ENCODE data around the gene BMP5.

Gene BMP5

DNA sequence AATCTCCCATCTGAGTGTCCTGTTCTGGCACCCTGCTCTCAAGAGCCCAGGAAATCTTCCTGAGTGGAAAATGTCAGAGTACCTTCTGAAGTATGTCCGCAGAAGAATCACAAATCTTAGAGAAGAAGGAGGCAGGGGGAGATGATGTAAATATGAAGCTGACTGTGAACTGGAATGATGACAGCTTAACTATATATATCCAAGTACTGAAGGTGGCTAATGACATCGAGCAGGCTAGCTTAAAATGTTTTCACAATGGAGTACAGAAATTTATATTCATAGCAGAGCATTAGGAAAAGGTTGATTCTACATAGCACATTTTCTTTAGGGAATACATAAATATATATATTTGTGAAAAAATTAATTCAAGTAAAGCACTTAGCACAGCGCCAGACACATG lies 64.3 kb downstream of the BMP5 start:
- no peak for DNase-seq (ENCODE audit: low spot score)

GRCh38 chr6:55802259-55802658 lies 73.1 kb downstream of the BMP5 start:
- DNase-seq (ENCODE audit: low spot score), result no peak

DNA sequence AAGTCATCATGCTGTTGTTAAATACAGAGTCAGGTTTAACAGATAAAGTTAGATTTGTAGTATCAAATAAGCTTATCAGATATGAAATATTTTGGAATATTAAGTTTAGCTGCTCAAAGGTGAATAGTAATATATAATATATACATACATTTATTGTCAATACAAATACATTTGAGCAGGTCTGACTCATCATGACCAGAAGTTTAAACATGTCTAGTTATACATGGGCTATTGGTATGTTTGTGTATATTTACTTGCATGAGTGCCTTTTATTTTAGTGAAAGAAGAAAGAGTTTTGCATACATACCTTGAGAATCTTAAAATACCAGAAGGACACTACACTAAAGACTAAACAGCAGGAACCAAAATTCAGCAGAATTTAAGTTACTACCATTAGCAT lies 76.8 kb downstream of the BMP5 start:
- no peak for DNase-seq (ENCODE audit: low spot score)

- DNase-seq (ENCODE audit: low spot score), result no peak
These were observed 81.1 kb downstream of the BMP5 start for GRCh38 chr6:55794136-55794812.

DNA sequence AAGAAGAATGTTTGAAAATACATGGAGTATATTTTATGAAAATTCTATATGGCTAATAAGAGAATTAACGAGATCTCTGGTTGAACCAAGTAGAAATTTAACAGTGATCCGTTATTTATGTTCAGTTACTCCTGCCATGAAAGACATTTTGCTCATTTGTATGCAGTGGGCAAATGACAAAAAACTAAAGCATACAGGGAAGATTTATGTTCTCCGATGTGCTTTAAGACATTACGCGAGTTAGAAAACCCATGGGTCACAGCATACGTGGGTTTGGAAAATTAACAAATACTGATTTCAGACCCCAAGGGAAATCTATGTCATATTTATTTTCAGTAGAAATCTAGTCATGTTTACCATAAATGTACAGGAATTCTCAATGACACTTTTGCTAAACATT lies 90.1 kb downstream of the BMP5 start:
- no peak for DNase-seq (ENCODE audit: low spot score)

DNA sequence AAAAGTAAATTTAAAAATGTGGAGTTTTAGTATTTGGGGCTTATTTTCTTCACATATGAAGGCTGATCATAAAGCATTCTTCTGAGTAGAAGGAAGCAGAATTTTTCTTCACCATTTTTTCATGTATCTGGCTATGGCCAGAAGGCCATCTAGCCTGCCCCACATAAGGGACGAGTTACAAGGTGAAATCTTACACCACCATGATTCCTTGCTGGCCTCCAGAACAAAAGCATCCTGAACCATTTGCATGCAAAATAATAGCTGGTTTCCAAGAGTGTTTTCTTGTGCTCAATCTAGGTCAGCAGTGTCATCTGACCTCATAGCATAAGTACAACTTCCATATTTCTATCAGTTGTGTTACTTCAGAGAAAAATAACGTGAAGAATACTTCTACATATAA lies 93.1 kb downstream of the BMP5 start:
- DNase-seq (ENCODE audit: low spot score), result no peak

DNA sequence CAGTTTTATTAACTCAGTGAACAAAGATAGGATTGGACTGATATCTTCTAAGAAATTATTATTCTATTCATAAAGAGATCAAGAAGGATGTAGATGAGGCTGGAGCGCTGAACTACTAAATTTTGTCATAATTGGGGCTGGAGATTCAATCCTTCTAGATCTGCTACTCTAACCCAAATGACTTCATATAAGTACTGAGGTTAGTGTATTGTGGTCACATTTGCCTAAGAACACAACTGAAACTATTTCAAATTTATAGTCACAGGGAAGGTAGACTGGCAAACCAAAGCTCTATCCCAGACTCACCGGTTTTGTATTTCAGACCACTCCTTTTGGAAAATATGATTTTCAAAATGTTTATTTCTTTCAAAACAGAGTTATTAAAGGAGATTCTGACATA lies 96.7 kb downstream of the BMP5 start:
- DNase-seq (ENCODE audit: low spot score), result no peak

GRCh38 chr6:55777469-55777868 lies 97.9 kb downstream of the BMP5 start:
- no peak for DNase-seq (ENCODE audit: low spot score)

DNA sequence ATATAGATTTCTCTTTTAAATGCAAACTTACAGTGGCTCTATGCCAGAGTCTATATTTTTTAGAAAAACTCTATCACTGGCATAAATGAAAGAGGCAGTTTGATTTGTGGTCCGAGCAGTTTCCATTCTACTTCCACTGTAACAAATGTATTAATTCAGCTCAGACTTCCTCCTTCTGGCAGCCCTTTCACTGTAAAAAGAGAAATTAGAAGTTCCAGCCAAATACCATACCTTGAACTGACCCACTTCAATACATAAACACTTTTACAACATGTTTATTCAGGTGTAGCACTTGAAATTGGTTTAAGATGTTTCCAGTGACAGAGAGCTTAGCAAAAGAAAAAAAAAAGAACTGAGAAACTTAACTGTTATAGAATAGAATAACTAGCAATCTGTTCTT lies 99.3 kb downstream of the BMP5 start:
- DNase-seq (ENCODE audit: low spot score), result no peak

- DNase-seq (ENCODE audit: low spot score), result no peak
These were observed 100.4 kb downstream of the BMP5 start for GRCh38 chr6:55775029-55775318.

DNA sequence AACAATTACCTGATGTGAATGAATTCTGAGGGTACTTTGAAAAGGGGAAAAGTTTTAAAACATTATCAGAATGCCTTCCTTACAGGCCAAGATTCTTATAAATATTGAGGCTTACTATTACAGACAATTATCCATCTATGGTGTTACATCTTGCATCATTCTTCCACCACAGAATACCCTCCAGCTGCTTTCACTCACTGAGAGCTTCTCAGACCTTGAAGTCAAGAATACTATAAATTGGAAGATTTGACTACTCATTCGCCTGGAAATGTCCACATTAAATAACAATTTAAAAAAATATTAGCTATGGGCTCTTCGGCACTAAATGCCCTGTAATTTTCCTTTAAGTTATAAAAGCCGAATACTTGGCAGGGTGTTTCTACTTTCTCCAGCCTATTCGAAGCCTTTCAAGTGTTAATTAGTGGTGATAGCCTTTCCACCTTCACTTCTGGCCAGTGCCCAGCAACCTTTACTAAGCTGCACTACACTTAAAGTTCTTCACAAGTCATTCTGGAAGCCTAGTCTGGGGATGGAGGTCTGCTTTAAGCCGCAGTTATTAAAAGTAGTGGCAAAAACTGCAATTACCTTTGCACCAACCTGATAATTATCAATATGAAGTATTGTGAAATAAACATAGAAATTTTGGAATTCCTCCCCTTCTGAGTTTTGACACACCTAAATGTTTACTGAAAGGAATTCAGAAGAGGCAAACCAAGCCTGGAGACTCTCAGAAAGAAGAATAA lies 100.9 kb downstream of the BMP5 start:
- DNase-seq (ENCODE audit: low spot score), result no peak

GRCh38 chr6:55773620-55774216 lies 101.7 kb downstream of the BMP5 start:
- no peak for DNase-seq (ENCODE audit: low spot score)

DNA sequence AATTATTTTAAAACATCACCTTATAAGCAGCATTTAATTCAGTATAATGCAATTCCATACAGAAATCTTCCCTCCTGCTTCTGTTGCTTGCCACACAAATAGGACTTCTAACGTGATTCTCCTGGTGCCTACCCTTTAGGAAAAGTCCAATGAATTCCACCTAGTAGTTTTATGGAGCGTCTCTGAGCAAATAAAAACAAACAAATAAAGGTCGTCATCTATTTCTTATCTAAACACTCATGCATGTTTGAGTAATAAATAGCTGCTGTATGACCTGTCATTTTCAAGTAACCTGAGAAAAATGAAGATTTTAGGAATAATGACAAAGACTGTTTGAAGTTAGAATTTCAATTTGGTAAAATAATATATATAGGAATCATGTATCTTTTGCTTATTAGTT lies 102.7 kb downstream of the BMP5 start:
- no peak for DNase-seq (ENCODE audit: low spot score)

DNA sequence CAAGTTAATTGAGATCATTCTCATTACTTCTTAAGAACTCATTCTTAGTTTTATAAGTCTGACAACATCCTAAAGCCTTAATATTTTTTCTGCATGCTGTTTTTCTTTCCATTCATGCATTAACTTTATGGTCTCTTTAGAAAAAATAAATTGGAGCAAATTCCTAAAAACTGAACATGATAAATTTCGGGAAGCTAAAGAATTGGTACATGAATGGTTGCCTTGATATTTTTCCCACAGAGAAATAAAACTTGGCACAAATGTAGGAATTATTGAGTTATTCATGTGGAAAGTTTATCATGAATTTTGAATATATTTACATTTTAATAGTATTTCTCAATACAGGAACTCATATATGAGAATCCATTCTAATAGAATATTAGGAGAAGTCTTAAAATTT lies 115.9 kb downstream of the BMP5 start:
- DNase-seq (ENCODE audit: low spot score), result no peak

DNA sequence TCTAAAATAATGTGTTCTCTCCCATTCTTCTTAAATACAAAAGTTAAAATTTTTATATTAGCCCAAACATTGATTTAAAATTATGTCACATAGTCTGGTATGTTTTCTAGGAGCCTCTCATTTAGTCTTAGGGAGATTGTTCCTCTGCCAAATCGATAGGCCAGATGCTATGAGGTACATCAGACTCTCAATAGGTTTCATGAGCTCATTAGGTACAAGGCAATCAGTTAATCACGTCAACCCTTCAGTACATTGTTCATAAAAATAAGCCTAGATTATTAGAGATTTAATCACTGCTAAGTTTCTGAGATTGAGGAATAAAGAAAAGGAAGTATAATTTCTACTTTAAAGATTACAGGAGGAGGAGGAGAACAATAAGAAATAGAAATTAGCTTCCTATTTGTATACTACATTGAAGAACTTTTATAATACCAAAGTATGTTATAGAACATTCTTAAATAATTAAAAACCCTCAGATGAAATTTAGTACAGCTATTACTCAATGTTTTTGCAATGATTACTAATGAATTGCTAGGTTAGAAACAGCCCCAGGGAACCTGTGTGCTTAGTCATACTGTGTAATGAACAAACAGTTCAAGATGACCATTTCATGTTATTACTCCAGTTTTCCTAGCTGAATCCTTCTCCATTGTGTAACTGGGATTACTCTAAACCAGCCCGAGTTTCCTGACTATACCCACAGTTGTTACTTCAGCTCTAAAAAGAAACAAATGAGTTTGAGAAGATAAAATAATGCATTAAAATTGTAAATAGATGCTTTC lies 117.0 kb downstream of the BMP5 start:
- no peak for DNase-seq (ENCODE audit: low spot score)

DNA sequence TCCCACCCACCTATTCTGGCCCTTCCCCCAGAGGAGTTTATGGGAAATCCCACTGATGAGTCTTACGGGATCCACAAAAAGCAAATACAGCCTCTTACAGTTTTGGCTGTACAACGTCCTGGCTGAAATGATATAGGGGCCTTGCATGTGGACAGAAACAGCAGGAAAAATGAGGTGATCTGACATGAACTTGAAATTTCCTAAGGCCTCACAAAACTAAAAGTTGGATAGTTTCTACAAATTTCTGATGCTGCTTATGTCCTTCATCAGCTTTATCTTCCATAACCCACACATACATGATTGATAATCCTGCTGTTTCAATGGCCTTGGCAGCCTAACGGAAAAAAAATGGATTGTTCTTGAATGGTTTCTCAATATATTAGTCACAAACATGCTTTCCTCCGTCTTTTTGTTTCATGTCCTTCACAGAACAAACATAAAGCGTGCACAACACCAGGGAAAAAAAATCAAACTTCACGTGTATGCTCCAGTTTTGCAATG lies 118.8 kb downstream of the BMP5 start:
- DNase-seq (ENCODE audit: low spot score), result no peak

- no peak for DNase-seq (ENCODE audit: low spot score)
These were observed 126.5 kb downstream of the BMP5 start for GRCh38 chr6:55748880-55749279.

- DNase-seq (ENCODE audit: low spot score), result no peak
These were observed 128.9 kb downstream of the BMP5 start for GRCh38 chr6:55746473-55746872.

- no peak for DNase-seq (ENCODE audit: low spot score)
These were observed 141.1 kb downstream of the BMP5 start for GRCh38 chr6:55734256-55734655.

- DNase-seq (ENCODE audit: low spot score), result no peak
These were observed 145.7 kb downstream of the BMP5 start for GRCh38 chr6:55729665-55730064.

GRCh38 chr6:55726144-55726543 lies 149.2 kb downstream of the BMP5 start:
- no peak for DNase-seq (ENCODE audit: low spot score)

GRCh38 chr6:55714831-55715230 lies 160.6 kb downstream of the BMP5 start:
- DNase-seq (ENCODE audit: low spot score), result no peak

GRCh38 chr6:55713436-55713835 lies 162.0 kb downstream of the BMP5 start:
- no peak for DNase-seq (ENCODE audit: low spot score)
